Central memory CD8-positive, alpha-beta T cell (primary cell): ENCODE results near the gene GADD45A.

ENCODE experiments used
- ATAC-seq: fragments of 150-1000 bp; cut with Tn5 transposase; replicated peaks from 2 replicates; pipeline ENCODE4 v1.10.0; 2022; ENCODE audit warnings: mild to moderate bottlenecking, moderate FRiP score, moderate number of reproducible peaks; ENCODE audit not compliant: poor library complexity, severe bottlenecking; ENCODE audit errors: extremely low read depth
- DNase-seq, 2 donors: peaks; one replicate each; pipeline ENCODE4 v3.0.0; 2021; ENCODE audit warnings: low spot score in 2 of 2
- H3K27ac Mint-ChIP-seq: one replicate; pipeline ENCODE4 v1.8.0; 2022; ENCODE audit warnings: low read depth, mild to moderate bottlenecking, moderate library complexity, mixed read lengths
- H3K27me3 Mint-ChIP-seq: one replicate; pipeline ENCODE4 v1.8.0; 2022; ENCODE audit warnings: mixed read lengths
- H3K36me3 Mint-ChIP-seq: one replicate; pipeline ENCODE4 v1.8.0; 2022; ENCODE audit warnings: mild to moderate bottlenecking, moderate library complexity, mixed read lengths; ENCODE audit not compliant: insufficient read depth
- H3K4me1 Mint-ChIP-seq: one replicate; pipeline ENCODE4 v1.8.0; 2022; ENCODE audit warnings: mixed read lengths
- H3K4me3 Mint-ChIP-seq: one replicate; pipeline ENCODE4 v1.8.0; 2022; ENCODE audit warnings: mild to moderate bottlenecking, moderate library complexity, mixed read lengths
- H3K9me3 Mint-ChIP-seq: one replicate; pipeline ENCODE4 v1.8.0; 2022; ENCODE audit warnings: mixed read lengths

Gene GADD45A

DNA sequence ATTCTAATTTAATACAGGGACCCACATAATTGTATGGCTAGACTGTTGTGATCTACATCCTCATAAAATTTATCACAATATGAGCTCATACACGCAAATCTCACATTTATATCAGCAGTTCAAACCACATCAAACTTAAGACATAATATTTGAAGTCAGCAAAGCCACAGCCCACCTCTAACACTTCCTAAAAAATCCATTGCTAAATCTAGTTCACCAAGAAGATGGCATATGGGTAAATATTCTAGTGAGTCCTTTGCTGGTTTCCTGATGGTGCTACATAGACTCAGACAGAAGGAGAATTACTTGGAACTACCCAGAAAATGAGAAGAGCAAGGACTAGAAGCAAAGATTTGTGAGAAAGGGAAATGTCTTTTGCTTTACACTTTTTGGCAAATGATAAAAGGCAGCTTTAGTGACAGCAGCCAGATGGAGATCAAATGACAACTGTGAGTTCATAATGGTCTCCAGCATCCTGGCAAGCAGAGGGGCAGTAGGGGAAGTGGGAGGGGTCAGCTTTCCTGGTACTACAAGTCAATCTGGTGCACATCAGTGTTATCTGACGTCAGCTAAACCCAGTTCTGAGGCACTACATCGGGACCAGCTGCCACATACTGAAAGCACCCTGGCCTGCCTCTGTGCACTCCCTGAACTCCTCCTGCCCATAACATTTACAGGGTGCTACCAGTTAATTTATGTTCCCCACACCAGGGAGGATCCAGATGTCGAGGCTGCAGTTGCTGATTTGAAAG is 10.6 kb upstream of the GADD45A start:
- H3K27me3 Mint-ChIP-seq = peaks cover 34% of the 10 kb centered on the region
- DNase-seq (peak in 1 of 2 donors; percentile 16), ATAC-seq (peak; percentile 60)
- no peaks in the 10 kb centered on the region for H3K9me3 Mint-ChIP-seq
- H3K36me3 Mint-ChIP-seq = no peaks in the 10 kb centered on the region
- peaks cover 7% of the 10 kb centered on the region for H3K4me1 Mint-ChIP-seq
- no peak overlapping the region for H3K4me3 Mint-ChIP-seq
- no peak overlapping the region for H3K27ac Mint-ChIP-seq

DNA sequence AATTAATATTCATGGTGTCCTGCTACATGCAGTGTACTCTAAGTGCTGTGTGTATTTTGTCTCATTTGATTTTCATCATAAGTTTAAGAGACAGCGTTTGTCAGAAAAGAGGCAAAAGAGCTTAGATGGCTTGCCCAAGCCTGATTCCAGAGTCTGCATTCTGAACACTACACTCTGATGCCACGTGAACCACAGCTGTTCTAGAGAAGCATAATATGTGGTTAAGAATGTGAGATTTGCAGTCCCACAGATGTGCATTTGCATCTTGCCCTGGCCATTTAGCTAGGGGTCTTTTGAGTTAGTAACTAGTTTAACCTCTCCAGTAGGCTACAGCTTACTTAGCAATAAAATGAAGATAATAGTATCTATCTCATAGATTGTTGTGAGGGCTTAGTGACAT is 9.2 kb upstream of the GADD45A start:
- Mint-ChIP-seq H3K36me3 (no peaks in the 10 kb centered on the region), H3K27me3 (peaks cover 28% of the 10 kb centered on the region), H3K4me1 (peaks cover 7% of the 10 kb centered on the region), H3K9me3 (no peaks in the 10 kb centered on the region), H3K27ac (no peak overlapping the region), H3K4me3 (no peak overlapping the region)
- no peak for DNase-seq
- no peak for ATAC-seq

DNA sequence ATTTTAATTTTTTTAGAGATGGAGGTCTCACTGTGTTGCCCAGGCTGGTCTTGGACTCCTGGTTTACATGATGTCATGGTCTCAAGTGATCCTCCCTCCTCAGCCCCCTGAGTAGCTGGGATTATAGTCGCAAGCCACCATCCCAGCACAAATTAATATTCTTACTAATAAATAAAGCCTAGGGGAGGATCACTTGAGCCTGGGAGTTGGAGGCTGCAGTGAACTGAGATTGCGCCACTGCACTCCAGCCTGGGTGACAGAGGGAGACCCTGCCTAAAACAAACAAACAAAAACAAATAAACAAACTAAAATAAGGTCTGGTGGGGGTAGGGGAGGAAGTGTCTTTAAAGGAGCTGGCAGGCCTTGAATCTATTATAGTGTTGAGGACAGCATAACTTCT is 8.7 kb upstream of the GADD45A start:
- ATAC-seq (no peak), DNase-seq (no peak)
- no peaks in the 10 kb centered on the region for H3K9me3 Mint-ChIP-seq
- H3K4me3 Mint-ChIP-seq = no peak overlapping the region
- peaks cover 7% of the 10 kb centered on the region for H3K4me1 Mint-ChIP-seq
- no peaks in the 10 kb centered on the region for H3K36me3 Mint-ChIP-seq
- H3K27ac Mint-ChIP-seq = no peak overlapping the region
- peaks cover 23% of the 10 kb centered on the region for H3K27me3 Mint-ChIP-seq

DNA sequence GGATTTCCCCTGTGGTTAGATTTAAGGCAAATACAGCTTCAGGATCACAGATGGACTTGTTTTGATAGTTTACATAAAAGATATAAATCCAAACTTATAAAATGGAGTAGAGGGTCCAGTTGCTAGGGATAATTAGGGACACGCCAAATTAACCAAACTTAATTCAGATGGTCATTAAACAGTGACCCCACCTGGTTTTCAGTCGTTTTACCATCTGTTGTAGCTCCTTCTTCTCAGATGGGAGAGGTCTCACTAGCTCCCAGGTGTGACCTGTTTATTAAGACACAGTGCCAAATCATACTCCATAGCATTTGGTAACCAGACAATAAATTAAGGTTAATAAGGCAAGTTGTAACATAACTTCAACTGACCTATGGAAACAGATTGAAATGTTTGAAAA is 8.1 kb upstream of the GADD45A start:
- no peak for ATAC-seq
- no peak overlapping the region for H3K27ac Mint-ChIP-seq

DNA sequence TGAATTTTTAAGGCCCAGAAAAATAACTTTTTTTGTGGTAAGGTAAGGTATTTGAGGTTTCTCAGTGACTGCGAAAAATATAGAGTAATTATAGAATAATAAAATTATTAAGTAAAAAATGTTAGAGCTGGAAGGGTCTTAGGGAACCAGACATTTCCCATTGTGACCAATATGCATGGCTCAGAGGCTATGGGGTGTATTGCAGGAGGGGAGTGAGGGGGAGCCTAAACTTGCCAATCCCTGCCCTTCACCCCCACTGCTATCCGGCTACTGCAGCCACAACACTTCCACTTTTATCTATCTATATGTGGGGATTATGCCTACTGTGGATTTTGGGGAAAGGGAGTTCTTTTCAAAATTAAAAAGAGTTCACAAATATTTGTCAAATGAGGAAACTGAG is 7.6 kb upstream of the GADD45A start:
- no peak for ATAC-seq
- Mint-ChIP-seq H3K4me1 (peaks cover 7% of the 10 kb centered on the region), H3K27me3 (peaks cover 12% of the 10 kb centered on the region), H3K9me3 (no peaks in the 10 kb centered on the region), H3K27ac (no peak overlapping the region), H3K4me3 (no peak overlapping the region), H3K36me3 (no peaks in the 10 kb centered on the region)
- no peak for DNase-seq

More for the DNA sequence above, 8.1 kb upstream of the GADD45A start:
- H3K4me1 Mint-ChIP-seq = peaks cover 7% of the 10 kb centered on the region
- DNase-seq = no peak
- no peaks in the 10 kb centered on the region for H3K9me3 Mint-ChIP-seq
- H3K4me3 Mint-ChIP-seq = no peak overlapping the region
- peaks cover 17% of the 10 kb centered on the region for H3K27me3 Mint-ChIP-seq
- H3K36me3 Mint-ChIP-seq = no peaks in the 10 kb centered on the region

DNA sequence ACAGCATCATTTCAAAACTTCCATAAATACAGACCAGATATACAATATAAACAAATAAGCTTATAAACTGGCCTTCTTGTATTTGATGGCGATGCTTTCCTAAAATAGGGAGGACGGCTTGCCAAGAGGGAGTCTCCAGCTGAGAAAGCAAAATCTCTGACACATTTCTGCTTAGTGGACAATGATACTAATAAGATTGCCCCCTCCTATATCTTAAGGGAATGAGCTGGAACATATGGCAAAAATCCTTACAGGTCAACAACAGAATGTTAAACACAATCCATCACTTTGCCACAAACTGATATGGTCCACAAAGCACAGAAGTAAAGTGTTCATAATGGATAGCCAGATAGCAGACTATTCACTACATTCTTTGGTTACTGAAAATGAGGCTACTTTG is 7.1 kb upstream of the GADD45A start:
- no peak overlapping the region for H3K27ac Mint-ChIP-seq
- ATAC-seq = no peak
- no peak for DNase-seq
- H3K4me1 Mint-ChIP-seq = peaks cover 7% of the 10 kb centered on the region
- H3K9me3 Mint-ChIP-seq = no peaks in the 10 kb centered on the region
- H3K4me3 Mint-ChIP-seq = no peak overlapping the region
- no peaks in the 10 kb centered on the region for H3K36me3 Mint-ChIP-seq
- peaks cover 8% of the 10 kb centered on the region for H3K27me3 Mint-ChIP-seq

DNA sequence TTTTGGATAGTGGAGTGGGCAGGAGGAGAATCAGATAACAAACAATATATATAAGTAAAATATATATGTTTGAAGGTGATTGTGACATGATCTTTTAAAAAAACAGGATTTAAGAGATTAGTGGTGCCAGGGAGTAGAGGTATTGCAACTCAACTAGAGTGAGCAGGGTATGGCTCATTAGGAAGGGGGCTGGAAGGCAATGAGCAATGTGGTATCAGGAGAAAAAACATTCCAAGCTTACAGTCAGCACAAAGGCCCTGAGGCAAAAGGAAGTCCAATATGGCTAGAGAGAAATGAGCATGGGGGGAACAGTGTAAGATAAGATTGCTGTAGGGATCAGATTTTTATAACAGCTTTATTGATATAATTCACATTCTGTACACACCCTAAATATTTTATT is 5.3 kb upstream of the GADD45A start:
- H3K4me3 Mint-ChIP-seq = no peak overlapping the region
- no peak for ATAC-seq
- H3K9me3 Mint-ChIP-seq = no peaks in the 10 kb centered on the region
- H3K4me1 Mint-ChIP-seq = peaks cover 9% of the 10 kb centered on the region
- H3K36me3 Mint-ChIP-seq = no peaks in the 10 kb centered on the region
- no peaks in the 10 kb centered on the region for H3K27me3 Mint-ChIP-seq
- DNase-seq = no peak
- no peak overlapping the region for H3K27ac Mint-ChIP-seq

DNA sequence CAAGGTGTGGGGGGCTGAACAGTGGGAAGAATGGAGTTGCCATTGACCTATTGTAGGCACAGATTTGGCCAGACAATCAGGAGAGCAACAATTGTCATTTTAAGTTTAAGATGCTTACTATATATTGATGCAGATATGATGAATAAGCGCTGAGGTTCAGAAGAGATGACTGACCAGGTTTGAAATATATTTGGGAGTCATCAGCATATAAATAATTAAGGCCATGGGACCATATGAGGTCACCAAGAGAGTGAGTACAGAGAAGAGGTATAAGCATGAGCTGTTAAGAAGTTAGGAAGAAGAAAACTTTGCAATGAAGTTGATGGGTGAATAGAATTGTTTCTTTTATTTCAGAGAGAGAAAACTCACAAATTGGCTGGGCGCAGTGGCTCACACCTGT is 4.5 kb upstream of the GADD45A start:
- Mint-ChIP-seq H3K27ac (no peak overlapping the region), H3K27me3 (no peaks in the 10 kb centered on the region), H3K4me3 (no peak overlapping the region), H3K4me1 (peaks cover 14% of the 10 kb centered on the region), H3K36me3 (peaks cover 4% of the 10 kb centered on the region), H3K9me3 (no peaks in the 10 kb centered on the region)
- no peak for ATAC-seq
- no peak for DNase-seq

DNA sequence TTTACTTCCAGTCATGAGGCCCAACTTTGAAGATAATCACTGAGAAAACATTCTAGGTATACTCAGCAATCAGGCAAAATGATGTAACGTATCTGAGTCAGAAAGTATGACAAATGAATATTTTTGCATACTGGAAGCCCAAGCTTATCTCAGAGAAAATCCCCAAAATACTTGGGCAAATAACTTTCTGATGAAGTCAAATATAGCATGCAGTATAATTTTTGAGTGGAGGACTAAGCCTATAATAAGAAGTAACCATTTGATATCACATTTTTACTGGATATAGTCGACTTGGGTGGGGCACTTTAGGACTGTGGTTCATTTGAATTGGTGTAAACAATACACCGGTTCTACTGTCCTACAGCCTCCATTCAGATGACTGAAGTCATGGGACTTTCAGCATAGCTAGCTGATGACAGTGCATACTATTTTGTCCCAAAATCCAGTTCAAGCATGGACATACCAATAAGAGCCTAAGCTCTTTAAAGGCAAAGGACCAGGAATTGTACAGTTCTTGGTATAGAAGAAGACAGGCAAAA is 2.3 kb upstream of the GADD45A start:
- DNase-seq (no peak), ATAC-seq (no peak)
- peaks cover 24% of the 10 kb centered on the region for H3K4me1 Mint-ChIP-seq
- H3K27ac Mint-ChIP-seq = no peak overlapping the region
- no peak overlapping the region for H3K4me3 Mint-ChIP-seq
- peaks cover 9% of the 10 kb centered on the region for H3K36me3 Mint-ChIP-seq
- H3K27me3 Mint-ChIP-seq = no peaks in the 10 kb centered on the region
- no peaks in the 10 kb centered on the region for H3K9me3 Mint-ChIP-seq

DNA sequence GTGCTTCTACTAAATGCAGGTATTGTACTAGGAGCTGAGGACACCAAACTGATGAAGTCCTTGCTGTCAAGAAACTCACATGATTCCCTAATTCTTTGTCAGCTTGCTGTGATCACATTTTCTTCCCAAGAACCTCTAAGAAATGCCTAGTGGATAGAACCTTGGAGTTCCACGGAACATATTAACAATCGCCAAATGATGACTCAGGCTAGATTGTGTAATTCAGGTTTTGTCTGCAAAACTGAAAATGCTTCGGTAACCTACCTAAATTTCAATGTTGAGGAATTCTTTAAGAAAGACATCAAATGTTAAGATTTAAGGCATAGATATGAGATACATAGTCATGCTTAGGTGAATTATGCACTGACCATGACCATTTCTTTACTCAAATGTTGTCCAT is 1.7 kb upstream of the GADD45A start:
- H3K4me3 Mint-ChIP-seq = peak overlapping the region; percentile 85
- no peak overlapping the region for H3K27ac Mint-ChIP-seq
- peaks cover 24% of the 10 kb centered on the region for H3K4me1 Mint-ChIP-seq
- peaks cover 11% of the 10 kb centered on the region for H3K36me3 Mint-ChIP-seq
- H3K9me3 Mint-ChIP-seq = no peaks in the 10 kb centered on the region
- H3K27me3 Mint-ChIP-seq = no peaks in the 10 kb centered on the region
- ATAC-seq = no peak
- no peak for DNase-seq

DNA sequence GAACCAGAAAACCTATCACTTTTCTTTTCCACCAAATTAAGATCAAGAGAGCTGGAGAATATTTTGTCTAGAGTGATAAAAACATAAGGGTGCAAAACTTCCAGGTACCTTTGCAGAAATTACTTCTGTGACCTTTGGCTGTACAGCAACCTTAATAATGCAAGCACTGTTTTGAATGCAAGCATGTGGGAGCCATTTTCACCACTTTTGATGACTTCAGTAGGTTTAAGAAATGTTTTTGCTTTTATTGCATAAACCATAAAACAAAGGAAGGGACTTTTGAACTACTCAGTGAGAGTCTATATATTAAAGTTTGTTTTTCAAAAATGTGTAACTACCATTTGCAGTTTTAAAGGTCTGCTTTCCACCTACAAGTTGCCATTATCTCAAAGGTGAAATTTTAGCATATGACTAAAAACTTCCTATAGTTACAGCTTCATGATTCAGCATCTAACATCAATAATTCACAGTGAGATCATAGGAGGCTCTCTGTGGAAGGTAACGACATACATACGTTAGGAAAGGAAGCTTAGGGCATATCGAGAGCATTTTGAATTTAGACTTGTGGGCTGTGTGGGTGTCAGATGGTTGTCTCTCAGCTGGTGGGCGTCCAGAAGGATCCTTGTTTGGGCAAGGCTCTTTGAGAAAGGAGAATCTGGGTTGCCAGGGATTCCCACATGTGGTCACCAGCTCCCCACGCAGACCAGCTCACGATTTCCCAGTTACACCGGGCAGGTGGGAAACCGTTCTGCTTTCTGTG is 1.1 kb upstream of the GADD45A start:
- peaks cover 11% of the 10 kb centered on the region for H3K36me3 Mint-ChIP-seq
- H3K27me3 Mint-ChIP-seq = no peaks in the 10 kb centered on the region
- H3K9me3 Mint-ChIP-seq = no peaks in the 10 kb centered on the region
- peak overlapping the region; percentile 94 for H3K27ac Mint-ChIP-seq
- peaks cover 24% of the 10 kb centered on the region for H3K4me1 Mint-ChIP-seq
- ATAC-seq (no peak), DNase-seq (no peak)
- peak overlapping the region; percentile 85 for H3K4me3 Mint-ChIP-seq

DNA sequence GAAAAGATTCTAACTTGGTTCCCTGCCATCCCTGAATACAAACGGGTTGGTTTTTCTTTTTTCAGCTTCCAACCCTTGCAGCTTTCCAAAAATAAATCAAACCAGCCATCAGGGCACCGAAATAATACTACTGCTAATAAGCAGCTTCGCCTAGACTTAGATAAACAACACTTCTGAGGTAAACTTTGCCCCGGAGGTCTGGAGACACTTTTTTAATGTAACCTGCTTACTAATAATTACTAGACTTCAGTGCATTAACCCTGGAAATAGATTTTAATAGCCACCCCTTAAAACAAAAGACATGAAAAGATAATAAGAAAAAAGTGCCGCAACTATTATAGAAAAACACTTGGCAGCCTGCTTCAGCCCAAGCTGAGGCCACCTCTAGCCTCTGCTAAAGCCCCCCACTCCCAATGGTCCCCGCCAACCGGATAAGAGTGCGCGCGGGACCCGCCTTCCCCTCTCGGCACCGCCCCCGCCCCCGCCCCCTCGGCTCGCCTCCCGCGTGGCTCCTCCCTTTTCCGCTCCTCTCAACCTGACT is 405 bp upstream of the GADD45A start:
- Mint-ChIP-seq H3K36me3 (peaks cover 11% of the 10 kb centered on the region), H3K27me3 (no peaks in the 10 kb centered on the region), H3K4me3 (peak overlapping the region; percentile 85), H3K27ac (peak overlapping the region; percentile 94), H3K9me3 (no peaks in the 10 kb centered on the region), H3K4me1 (peaks cover 24% of the 10 kb centered on the region)
- DNase-seq (no peak), ATAC-seq (no peak)
